ENCODE results near the gene ARMH1. TPM values are rescaled to one million over a fixed set of nuclear protein-coding genes. Genes with fewer than 3 reads are reported as not detected.
A peak's percentile ranks its signal among the peaks of the same experiment; 100 is the strongest.

Gene ARMH1
- total RNA-seq, 2 experiments from 2014 or later, result 162 to 165 TPM

DNA sequence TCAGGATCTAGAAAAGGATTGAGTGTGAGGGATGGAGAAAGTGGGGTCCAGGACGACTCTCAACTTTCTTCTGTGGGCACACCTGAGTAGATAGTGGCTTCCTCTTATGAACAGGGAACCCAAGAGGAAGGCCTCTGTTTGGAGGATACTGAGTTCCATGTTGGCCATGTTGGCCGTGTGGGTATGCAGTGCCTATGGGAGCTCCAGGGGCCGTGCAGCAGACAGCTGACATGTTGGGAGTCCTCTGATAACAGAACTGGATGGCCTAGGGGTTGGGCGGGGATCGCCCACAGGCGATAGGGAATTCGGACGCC, 43.2 kb upstream of the ARMH1 start:
- Mint-ChIP-seq H3K9me3 (no peaks in the 10 kb centered on the region), H3K27ac (peak overlapping the region; percentile 97), H3K4me3 (peak overlapping the region; percentile 88), H3K36me3 (ENCODE audit: low read depth) (peaks cover 32% of the 10 kb centered on the region), H3K4me1 (ENCODE audit: low read depth) (peaks cover 38% of the 10 kb centered on the region), H3K27me3 (no peaks in the 10 kb centered on the region)
- ChIA-PET POLR2A (interaction anchor here (0.7 to 6.4 kb wide), 20 partner anchors 10 to 419 kb away, joined by 3 to 71 read pairs (median 6); partner anchors contain the start of genes BTBD19, DMAP1 and RNU5D-1), CTCF (interaction anchor here (16.6 kb wide), 1 partner anchor 20 kb away, joined by 156 read pairs; no protein-coding TSS in a partner anchor)
- TF ChIP-seq, protein P1, sequence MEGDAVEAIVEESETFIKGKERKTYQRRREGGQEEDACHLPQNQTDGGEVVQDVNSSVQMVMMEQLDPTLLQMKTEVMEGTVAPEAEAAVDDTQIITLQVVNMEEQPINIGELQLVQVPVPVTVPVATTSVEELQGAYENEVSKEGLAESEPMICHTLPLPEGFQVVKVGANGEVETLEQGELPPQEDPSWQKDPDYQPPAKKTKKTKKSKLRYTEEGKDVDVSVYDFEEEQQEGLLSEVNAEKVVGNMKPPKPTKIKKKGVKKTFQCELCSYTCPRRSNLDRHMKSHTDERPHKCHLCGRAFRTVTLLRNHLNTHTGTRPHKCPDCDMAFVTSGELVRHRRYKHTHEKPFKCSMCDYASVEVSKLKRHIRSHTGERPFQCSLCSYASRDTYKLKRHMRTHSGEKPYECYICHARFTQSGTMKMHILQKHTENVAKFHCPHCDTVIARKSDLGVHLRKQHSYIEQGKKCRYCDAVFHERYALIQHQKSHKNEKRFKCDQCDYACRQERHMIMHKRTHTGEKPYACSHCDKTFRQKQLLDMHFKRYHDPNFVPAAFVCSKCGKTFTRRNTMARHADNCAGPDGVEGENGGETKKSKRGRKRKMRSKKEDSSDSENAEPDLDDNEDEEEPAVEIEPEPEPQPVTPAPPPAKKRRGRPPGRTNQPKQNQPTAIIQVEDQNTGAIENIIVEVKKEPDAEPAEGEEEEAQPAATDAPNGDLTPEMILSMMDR (IDR thresholded peaks at IDR 0.05), result no peak
- DNase-seq, result no peak
- intact Hi-C loops (cut with micrococcal nuclease), result no loop called here
- ATAC-seq, result peak; percentile 10

DNA sequence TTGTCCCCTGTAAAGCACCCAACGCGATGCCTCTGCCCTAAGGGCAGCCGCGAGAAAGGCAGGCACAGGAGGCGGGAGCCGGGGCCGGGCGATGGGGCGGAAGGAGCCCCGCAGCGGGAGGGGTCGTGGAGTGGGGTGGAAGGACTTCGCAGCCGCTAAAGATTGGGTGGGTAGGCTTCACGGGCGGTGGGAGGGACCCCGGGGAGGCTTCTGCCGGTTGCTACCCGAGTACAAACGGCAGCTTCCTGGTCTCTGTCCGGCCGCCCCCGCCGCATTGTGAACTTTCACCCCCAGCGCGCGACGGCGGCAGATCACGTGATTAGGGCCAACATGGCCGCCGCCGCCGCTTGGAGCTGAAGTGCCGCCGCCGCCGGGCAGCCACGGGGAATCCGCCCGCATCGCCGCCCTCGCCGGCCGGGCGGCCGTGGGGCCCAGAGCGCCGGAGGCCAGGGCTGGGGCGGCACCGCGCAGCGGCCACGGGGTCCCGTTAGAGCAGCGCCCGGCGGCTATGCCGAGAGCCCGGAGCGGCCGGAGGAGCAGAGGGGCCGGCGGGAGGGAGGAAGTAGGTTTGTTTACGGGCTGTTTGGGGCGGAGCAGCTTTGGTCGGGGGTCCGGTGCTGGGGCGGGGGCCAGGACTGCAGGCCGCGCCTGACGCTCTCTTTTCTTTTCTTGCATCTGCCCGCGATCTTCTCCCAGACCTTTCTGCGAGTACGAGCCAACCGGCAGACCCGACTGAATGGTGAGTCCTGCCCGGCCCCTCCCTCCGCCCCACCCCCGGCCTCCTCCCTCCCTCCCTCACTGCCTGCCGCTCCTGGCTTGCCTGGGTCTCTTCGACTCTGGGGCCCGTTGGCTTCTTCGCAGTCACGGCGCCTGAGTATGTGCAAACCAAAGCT, 42.6 kb upstream of the ARMH1 start:
- peak; percentile 96 for DNase-seq

DNA sequence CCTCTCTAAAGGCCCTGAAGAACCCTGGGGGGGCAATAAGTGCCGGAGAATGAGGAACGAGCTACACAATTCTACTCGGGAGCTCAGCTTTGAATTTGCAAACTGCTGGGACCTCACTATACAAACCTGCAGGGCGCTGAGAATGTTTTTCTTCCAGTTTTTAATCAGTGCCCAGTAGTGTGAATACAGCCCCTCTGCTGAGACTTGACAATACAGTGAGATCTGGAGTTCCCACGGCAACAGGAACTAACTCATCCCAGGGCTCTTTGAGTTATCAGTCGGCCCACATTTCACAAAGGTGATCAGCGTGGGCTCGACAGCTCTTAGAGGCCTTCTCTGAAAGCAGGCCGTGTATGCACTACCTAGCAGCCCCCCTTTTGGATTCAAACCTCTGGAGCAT, 41.9 kb upstream of the ARMH1 start:
- Mint-ChIP-seq H3K9me3 (no peaks in the 10 kb centered on the region), H3K4me3 (peak overlapping the region; percentile 88), H3K27me3 (no peaks in the 10 kb centered on the region), H3K4me1 (ENCODE audit: low read depth) (peaks cover 38% of the 10 kb centered on the region), H3K36me3 (ENCODE audit: low read depth) (peaks cover 38% of the 10 kb centered on the region), H3K27ac (peak overlapping the region; percentile 95)
- TF ChIP-seq, protein P1 (IDR thresholded peaks at IDR 0.05), result no peak
- DNase-seq (peak; percentile 25), ATAC-seq (no peak)
- ChIA-PET CTCF (interaction anchor here (0.6 to 16.6 kb wide), 4 partner anchors 12 to 167 kb away, joined by 3 to 156 read pairs (median 4); partner anchors contain the start of genes ARMH1, PLK3 and TMEM53), POLR2A (interaction anchor here (0.6 to 6.4 kb wide), 21 partner anchors 8 to 951 kb away, joined by 3 to 71 read pairs (median 4); partner anchors contain the start of genes ARMH1, DMAP1, RNU5D-1 and TMEM53)
- intact Hi-C loops (cut with micrococcal nuclease), result no loop called here

More for the DNA sequence above, 42.6 kb upstream of the ARMH1 start:
- POLR2A ChIA-PET, result interaction anchor here (0.6 to 6.4 kb wide), 30 partner anchors 7 to 951 kb away, joined by 3 to 71 read pairs (median 4); partner anchors contain the start of genes ARMH1, BTBD19, DMAP1 and RNU5D-1
- Mint-ChIP-seq H3K4me1 (ENCODE audit: low read depth) (peaks cover 38% of the 10 kb centered on the region), H3K4me3 (peak overlapping the region; percentile 88), H3K27me3 (no peaks in the 10 kb centered on the region), H3K9me3 (no peaks in the 10 kb centered on the region), H3K27ac (peak overlapping the region; percentile 97), H3K36me3 (ENCODE audit: low read depth) (peaks cover 35% of the 10 kb centered on the region)
- intact Hi-C loops (cut with micrococcal nuclease), result no loop called here
- TF ChIP-seq, protein P1 (IDR thresholded peaks at IDR 0.05), result no peak
- ATAC-seq, result peak; percentile 84
- CTCF ChIA-PET, result interaction anchor here (0.6 to 16.6 kb wide), 2 partner anchors 11 to 19 kb away, joined by 3 to 156 read pairs; no protein-coding TSS in a partner anchor

DNA sequence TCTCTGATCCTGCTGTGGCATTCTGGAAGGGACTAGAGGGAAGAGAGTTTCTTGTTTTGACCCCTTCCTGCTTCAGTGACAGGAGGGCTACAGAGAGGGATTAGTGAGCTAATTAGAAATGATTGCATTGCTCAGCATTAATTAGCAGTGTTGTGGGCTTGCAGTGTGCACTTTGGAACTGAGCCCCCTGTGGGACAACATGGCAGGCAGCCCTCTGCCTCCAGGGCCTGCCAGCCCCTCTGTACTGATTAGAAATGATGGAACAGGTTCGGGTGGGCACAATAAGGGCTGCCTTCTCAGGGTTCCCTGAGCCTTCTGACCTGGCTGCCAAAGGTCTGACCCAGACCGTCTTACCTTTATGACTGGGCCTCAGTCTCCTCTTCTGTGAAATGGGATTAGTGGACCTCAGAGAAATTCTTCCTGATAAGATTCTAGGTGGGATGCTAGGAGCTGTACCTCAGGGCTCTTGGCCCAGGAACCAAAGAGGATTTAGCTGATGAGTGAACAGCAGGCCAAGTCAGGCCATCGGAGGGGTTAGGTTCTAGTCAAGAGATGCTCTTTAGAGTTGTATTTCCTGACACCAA, 39.8 kb upstream of the ARMH1 start:
- ChIA-PET POLR2A (interaction anchor here (0.8 to 4.3 kb wide), 6 partner anchors 10 to 96 kb away, joined by 3 to 22 read pairs (median 6); no protein-coding TSS in a partner anchor), CTCF (interaction anchor here (1.2 to 16.6 kb wide), 3 partner anchors 17 to 62 kb away, joined by 3 to 156 read pairs (median 3); no protein-coding TSS in a partner anchor)
- TF ChIP-seq, protein P1 (IDR thresholded peaks at IDR 0.05), result no peak
- intact Hi-C loops (cut with micrococcal nuclease), result no loop called here
- no peaks in the 10 kb centered on the region for H3K9me3 Mint-ChIP-seq
- H3K4me1 Mint-ChIP-seq (ENCODE audit: low read depth), result peaks cover 39% of the 10 kb centered on the region
- ATAC-seq, result no peak
- peaks cover 38% of the 10 kb centered on the region for H3K36me3 Mint-ChIP-seq (ENCODE audit: low read depth)
- H3K27ac Mint-ChIP-seq, result peak overlapping the region; percentile 95
- H3K27me3 Mint-ChIP-seq, result no peaks in the 10 kb centered on the region
- no peak overlapping the region for H3K4me3 Mint-ChIP-seq
- DNase-seq, result no peak

All from activated CD8-positive, alpha-beta T cell treated with anti-CD3 and anti-CD28 coated beads for 36 hours (primary cell).